WTC11 (cell line): ENCODE data around the gene MEGF11.

Source experiments
- AFF4 ChIP-seq: sonication (generic); formaldehyde crosslinking; IDR thresholded peaks from 2 replicates; pipeline ENCODE4 v1.8.1; 2023; ENCODE audit warnings: mild to moderate bottlenecking, missing genetic modification reagents, borderline replicate concordance
- ATF1 ChIP-seq: sonication (generic); formaldehyde crosslinking; IDR thresholded peaks from 2 replicates; pipeline ENCODE4 v1.8.1; 2023; ENCODE audit warnings: mild to moderate bottlenecking, moderate library complexity, missing genetic modification reagents
- CREM ChIP-seq: sonication (generic); formaldehyde crosslinking; IDR thresholded peaks from 2 replicates; pipeline ENCODE4 v1.8.1; 2022; ENCODE audit warnings: mild to moderate bottlenecking, missing genetic modification reagents, moderate library complexity
- CTCF ChIP-seq: fragments of 200-600 bp; IDR thresholded peaks from 2 replicates; pipeline ENCODE4 v1.8.0; 2022; ENCODE audit warnings: antibody characterized with exemption
- ESRRA ChIP-seq: sonication (generic); formaldehyde crosslinking; IDR thresholded peaks from 2 replicates; pipeline ENCODE4 v1.8.1; 2022; ENCODE audit warnings: mild to moderate bottlenecking, missing genetic modification reagents, borderline replicate concordance
- HMGA2 ChIP-seq: fragments of 250-450 bp; sonication (Bioruptor Pico); IDR thresholded peaks from 2 replicates; pipeline ENCODE4 v1.4.0; 2021; ENCODE audit warnings: mild to moderate bottlenecking, moderate library complexity
- HMGXB4 ChIP-seq: sonication (generic); formaldehyde crosslinking; IDR thresholded peaks from 2 replicates; pipeline ENCODE4 v1.8.1; 2023; ENCODE audit warnings: mild to moderate bottlenecking, moderate library complexity, missing genetic modification reagents
- JUN ChIP-seq: sonication (generic); formaldehyde crosslinking; IDR thresholded peaks from 2 replicates; pipeline ENCODE4 v1.8.0; 2023; ENCODE audit warnings: mild to moderate bottlenecking, missing genetic modification reagents
- MAX ChIP-seq: sonication (generic); formaldehyde crosslinking; IDR thresholded peaks from 2 replicates; pipeline ENCODE4 v1.8.0; 2022; ENCODE audit warnings: mild to moderate bottlenecking, missing genetic modification reagents
- NFYB ChIP-seq: sonication (generic); formaldehyde crosslinking; conservative IDR thresholded peaks from 2 replicates; pipeline ENCODE4 v1.8.0; 2022; ENCODE audit warnings: low read depth, missing genetic modification reagents
- STAT6 ChIP-seq: sonication (generic); formaldehyde crosslinking; conservative IDR thresholded peaks from 2 replicates; pipeline ENCODE4 v1.8.1; 2023; ENCODE audit warnings: mild to moderate bottlenecking, low read depth, missing genetic modification reagents, moderate library complexity
- USF2 ChIP-seq: sonication (generic); formaldehyde crosslinking; IDR thresholded peaks from 2 replicates; pipeline ENCODE4 v1.8.1; 2023; ENCODE audit warnings: mild to moderate bottlenecking, missing genetic modification reagents, moderate library complexity
- ZNF425 ChIP-seq: fragments of 250-450 bp; sonication (Bioruptor Pico); conservative IDR thresholded peaks from 2 replicates; pipeline ENCODE4 v1.9.0; 2021; ENCODE audit warnings: mild to moderate bottlenecking
- ZNF512 ChIP-seq: sonication (generic); formaldehyde crosslinking; IDR thresholded peaks from 2 replicates; pipeline ENCODE4 v1.8.1; 2022; ENCODE audit warnings: missing genetic modification reagents, borderline replicate concordance

- TF ChIP-seq CTCF (no peak), JUN (CRISPR knock-in tag) (no peak), ZNF512 (CRISPR knock-in tag) (no peak), MAX (no peak), STAT6 (CRISPR knock-in tag) (no peak), AFF4 (CRISPR knock-in tag) (no peak), CREM (CRISPR knock-in tag) (no peak), ESRRA (CRISPR knock-in tag) (no peak), ATF1 (no peak), ZNF425 (CRISPR knock-in tag) (no peak), HMGXB4 (CRISPR knock-in tag) (no peak), USF2 (CRISPR knock-in tag) (no peak), HMGA2 (no peak), NFYB (CRISPR knock-in tag) (no peak)
Measured at GRCh38 chr15:65947041-65947440, 306.5 kb downstream of the MEGF11 start.
